Kidney (tissue), 14 donors: Measurements from ENCODE around the gene NFATC2. TPM values are rescaled to one million over a fixed set of nuclear protein-coding genes. Genes with fewer than 3 reads are reported as not detected.
A peak's percentile ranks its signal among the peaks of the same experiment; 100 is the strongest.

Experiments used
- DNase-seq, 5 donors: peaks; one replicate each; pipeline ENCODE4 v3.0.0-alpha.2; 2013 to 2020
- FAIRE-seq: peaks from 2 replicates; lab custom pipeline; 2012; peaks lifted over from hg19 to GRCh38; lab: Jason Lieb, UNC
- H3K27ac ChIP-seq, 2 donors: one replicate each; pipeline ENCODE4 v1.7.0; 2013; ENCODE audit warnings: low read depth in 2 of 2, low read length in 2 of 2, inconsistent platforms in 1 of 2
- H3K27me3 ChIP-seq: one replicate; pipeline ENCODE4 v1.7.1; 2013; ENCODE audit warnings: low read length, inconsistent platforms; ENCODE audit not compliant: control insufficient read depth, insufficient read depth
- H3K36me3 ChIP-seq, 3 donors: one replicate each; pipeline versions ENCODE4 v1.7.0 to v1.7.1; 2013; ENCODE audit warnings: low read length in 3 of 3, control low read depth in 1 of 3, inconsistent platforms in 1 of 3; ENCODE audit not compliant: insufficient read depth in 3 of 3, control insufficient read depth in 2 of 3
- H3K4me1 ChIP-seq, 3 donors: one replicate each; pipeline versions ENCODE4 v1.7.0 to v1.7.1; 2013; ENCODE audit warnings: low read length in 3 of 3, inconsistent platforms in 1 of 3, low read depth in 1 of 3; ENCODE audit not compliant: control insufficient read depth in 2 of 3, insufficient read depth in 2 of 3
- H3K4me3 ChIP-seq, 3 donors: one replicate each; pipeline versions ENCODE4 v1.7.0 to v1.8.1; 2013; ENCODE audit warnings: low read length in 3 of 3, control low read depth in 1 of 3, inconsistent platforms in 1 of 3
- H3K9ac ChIP-seq, 3 donors: one replicate each; pipeline versions ENCODE4 v1.7.0 to v1.7.1; 2013; ENCODE audit warnings: low read length in 3 of 3, control low read depth in 1 of 3, inconsistent platforms in 1 of 3
- H3K9me3 ChIP-seq, 3 donors: one replicate each; pipeline versions ENCODE4 v1.7.0 to v1.7.1; 2013; ENCODE audit warnings: low read length in 3 of 3, control low read depth in 1 of 3, inconsistent platforms in 1 of 3; ENCODE audit not compliant: control insufficient read depth in 2 of 3, insufficient read depth in 1 of 3
- CTCF ChIP-seq: IDR thresholded peaks from 3 replicates; pipeline ENCODE4 v1.5.1; 2012; ENCODE audit warnings: mild to moderate bottlenecking, moderate library complexity, borderline replicate concordance; ENCODE audit not compliant: insufficient read depth; ENCODE audit errors: extremely low read depth
- intact Hi-C: fragments of 100-400 bp; cut with DNase I; formaldehyde crosslinking; loops from one replicate; pipeline ENCODE4 v1.11.1; 2022
- polyA plus RNA-seq: library from polyadenylated mRNA; stranded (reverse); fragments of 350-450 nt; fragmentation: Illumina TruSeq; extraction: RNeasy Lipid Tissue Mini Kit (QIAGEN cat#74804); gene quantifications from one replicate; pipeline ENCODE4 v1.2.3, GENCODE V29; 2014; ENCODE audit warnings: low read depth, low replicate concordance; ENCODE audit not compliant: insufficient read depth
- total RNA-seq: library from RNA; stranded (reverse); fragmentation: NEBNext Ultra II Directional; extraction: Animal tissue kit (Norgen Biotek cat#: 25700); gene quantifications from one replicate; pipeline ENCODE4 v1.2.1, GENCODE V29; 2021
- donor health status: control.
- donor health status: control.
- donor health status: control.
- donor health status: control.
- donor health status: control.
- donor health status: DM: yes; HTN: yes; CAD: no.
- donor health status: Normal renal cell carcinoma (clear cell type).

Gene NFATC2
- total and polyA plus RNA-seq, 2 donors from 2014 or later = 0.73 to 10.5 TPM

DNA sequence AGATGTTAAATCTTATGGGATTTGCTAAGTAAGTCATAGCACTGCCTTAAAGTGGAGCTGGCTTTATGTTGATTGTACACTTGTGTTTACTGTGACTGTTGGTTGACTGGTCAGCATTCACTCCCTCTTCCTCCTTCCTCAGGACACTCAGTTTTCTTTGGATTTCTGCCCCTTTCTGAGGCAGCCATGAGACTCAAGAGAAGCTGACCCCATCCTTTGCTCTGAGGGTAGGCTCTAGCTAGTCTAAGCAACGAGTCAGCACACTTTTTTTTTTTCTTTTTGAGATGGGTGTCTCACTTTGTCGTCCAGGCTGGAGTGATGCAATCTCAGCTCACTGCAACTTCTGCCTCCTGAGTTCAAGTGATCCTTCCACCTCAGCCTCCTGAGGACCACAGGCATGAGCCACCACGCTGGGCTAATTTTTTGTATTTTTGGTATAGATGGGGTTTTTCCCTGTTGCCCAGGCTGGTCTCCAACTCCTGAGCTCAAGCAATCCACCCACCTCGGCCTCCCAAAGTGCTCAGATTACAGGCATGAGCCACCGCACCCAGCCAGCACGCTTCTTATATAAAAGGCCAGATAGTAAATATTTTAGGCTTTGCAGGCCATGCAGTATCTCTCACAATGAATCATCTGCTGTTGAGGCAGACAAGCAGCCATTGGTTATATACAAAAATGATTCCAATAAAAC is 191.4 kb downstream of the NFATC2 start:
- Histone ChIP-seq H3K27me3 (no peaks in the 10 kb centered on the region), H3K9me3 (no peaks in the 10 kb centered on the region), H3K27ac (no peak overlapping the region), H3K4me1 (no peaks in the 10 kb centered on the region), H3K9ac (no peak overlapping the region), H3K36me3 (no peaks in the 10 kb centered on the region), H3K4me3 (no peak overlapping the region)
- FAIRE-seq = no peak
- no peak for TF ChIP-seq CTCF
- intact Hi-C loops = no loop called here
- peak in 1 of 5 donors; percentile 21 for DNase-seq

GRCh38 chr20:51348876-51349275 is 193.6 kb downstream of the NFATC2 start:
- H3K27ac ChIP-seq = no peak overlapping the region
- TF ChIP-seq CTCF = no peak
- no peaks in the 10 kb centered on the region for H3K4me1 ChIP-seq
- no peaks in the 10 kb centered on the region for H3K36me3 ChIP-seq
- no peaks in the 10 kb centered on the region for H3K9me3 ChIP-seq
- DNase-seq = no peak
- intact Hi-C loops = no loop called here
- H3K9ac ChIP-seq = no peak overlapping the region
- FAIRE-seq = no peak
- no peaks in the 10 kb centered on the region for H3K27me3 ChIP-seq
- no peak overlapping the region for H3K4me3 ChIP-seq

GRCh38 chr20:51347831-51348230 is 194.7 kb downstream of the NFATC2 start:
- intact Hi-C loops = no loop called here
- Histone ChIP-seq H3K36me3 (no peaks in the 10 kb centered on the region), H3K27ac (no peak overlapping the region), H3K27me3 (no peaks in the 10 kb centered on the region), H3K9me3 (no peaks in the 10 kb centered on the region), H3K9ac (no peak overlapping the region), H3K4me1 (no peaks in the 10 kb centered on the region), H3K4me3 (no peak overlapping the region)
- FAIRE-seq = no peak
- no peak for DNase-seq
- TF ChIP-seq CTCF = no peak
